HT1080 (cell line): ENCODE measurements around the gene TSPAN9. TPM values are rescaled to one million over a fixed set of nuclear protein-coding genes. Genes with fewer than 3 reads are reported as not detected.
A peak's percentile ranks its signal among the peaks of the same experiment; 100 is the strongest.

Source experiments
- DNase-seq: peaks from one replicate; pipeline ENCODE4 v3.0.0-alpha.2; 2015; ENCODE audit warnings: low read depth
- total RNA-seq: library from RNA; depleted of rRNA; stranded (reverse); fragments of >200 nt; shearing (Covaris generic); gene quantifications from 2 replicates; pipeline ENCODE4 v1.2.3, GENCODE V29; 2014

TSPAN9 gene
- total RNA-seq, 1 experiment from 2014 or later = 18.5 TPM

DNA sequence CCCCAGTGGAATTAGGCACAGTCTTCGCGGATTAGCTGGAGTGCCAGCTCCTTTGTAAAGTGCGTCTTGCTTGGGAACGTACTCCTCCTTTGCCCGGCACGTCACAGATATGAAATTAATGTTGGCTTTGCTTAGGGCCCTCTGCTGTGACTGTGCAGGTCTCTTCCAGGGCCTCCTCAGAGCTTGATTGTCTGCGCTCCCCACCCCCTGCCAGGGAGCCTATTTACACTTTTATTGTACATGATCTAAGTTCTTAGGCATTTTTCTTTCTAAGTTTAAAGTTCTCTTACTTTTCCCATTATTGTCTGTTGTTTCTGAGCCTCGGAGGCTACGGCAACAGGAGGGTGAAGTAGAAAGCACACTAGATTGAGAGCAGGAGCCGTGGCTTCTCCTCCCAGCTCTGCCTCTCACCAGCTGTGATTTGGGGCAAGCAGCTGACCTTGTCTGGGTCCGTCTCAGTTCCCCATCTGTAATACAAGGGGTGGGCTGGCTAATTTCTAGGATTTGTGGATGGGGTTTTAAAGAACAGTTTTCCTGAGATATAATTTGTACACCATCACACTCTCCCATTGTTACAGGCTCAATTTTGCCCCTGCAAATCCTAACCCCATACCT lies 81.8 kb downstream of the TSPAN9 start:
- no peak for DNase-seq

DNA sequence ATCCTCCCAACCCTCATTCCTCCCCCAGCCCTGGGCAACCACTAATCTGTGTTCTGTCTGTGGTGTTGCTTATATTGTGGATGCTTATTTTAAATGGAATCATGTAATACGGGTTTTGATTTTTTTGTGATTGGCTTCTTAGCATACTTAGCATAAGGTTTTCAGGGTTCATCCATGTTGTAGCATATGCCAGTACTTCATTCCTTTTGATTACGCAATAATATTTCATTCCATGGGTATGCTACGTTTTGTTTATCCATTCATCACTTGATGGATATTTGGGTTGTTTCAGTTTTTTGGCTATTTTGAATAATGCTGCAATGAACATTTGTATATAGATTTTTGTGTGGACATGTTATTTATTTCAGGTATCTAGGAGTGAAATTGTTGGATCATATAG lies 82.9 kb downstream of the TSPAN9 start:
- DNase-seq = no peak

GRCh38 chr12:3161861-3162260 lies 84.7 kb downstream of the TSPAN9 start:
- DNase-seq = peak; percentile 27

- DNase-seq = no peak
Measured at GRCh38 chr12:3164454-3165077, 87.4 kb downstream of the TSPAN9 start.

GRCh38 chr12:3165078-3165980 lies 88.2 kb downstream of the TSPAN9 start:
- no peak for DNase-seq

DNA sequence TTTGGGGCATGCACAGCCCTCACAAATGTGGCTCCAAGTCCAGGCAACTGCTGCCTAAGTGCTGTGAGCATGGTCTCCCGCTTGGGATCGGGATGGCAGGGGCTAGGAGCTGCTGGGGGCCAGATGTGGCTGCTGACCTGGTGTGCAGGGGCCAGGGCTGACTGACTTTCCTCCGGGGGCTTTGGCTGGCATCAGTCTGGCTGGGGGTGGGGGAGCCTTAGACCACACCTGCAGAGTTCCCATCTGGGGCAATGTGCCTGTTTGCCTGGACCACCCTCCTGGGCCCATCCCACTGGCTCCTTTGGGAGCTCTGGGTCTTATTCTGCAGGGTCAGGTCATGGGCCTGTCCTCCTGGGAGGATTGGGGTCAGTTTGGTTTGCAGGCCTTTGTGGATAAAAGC lies 90.5 kb downstream of the TSPAN9 start:
- DNase-seq = no peak

GRCh38 chr12:3168223-3169221 lies 91.3 kb downstream of the TSPAN9 start:
- DNase-seq = peak; percentile 96

- DNase-seq = peak; percentile 92
Measured at GRCh38 chr12:3170423-3171194, 93.4 kb downstream of the TSPAN9 start.

DNA sequence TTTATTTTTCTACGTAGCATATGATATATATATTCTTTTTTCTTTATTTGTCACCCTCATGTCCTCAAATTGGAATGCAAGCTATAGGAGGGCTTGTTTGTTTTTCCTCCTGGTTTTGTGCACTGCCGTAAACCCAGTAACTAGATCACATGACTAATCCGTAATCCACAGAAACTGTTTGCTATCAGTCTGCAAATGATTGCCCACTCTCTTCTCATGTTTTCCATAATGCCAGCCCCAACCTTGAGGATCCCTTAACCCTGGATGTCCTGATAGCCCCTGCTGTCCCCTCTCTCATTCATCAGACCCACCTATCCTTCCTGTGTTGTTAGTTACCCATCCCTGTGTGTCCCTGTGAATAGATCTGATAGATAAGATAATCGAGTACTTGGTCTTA lies 94.0 kb downstream of the TSPAN9 start:
- DNase-seq = no peak

DNA sequence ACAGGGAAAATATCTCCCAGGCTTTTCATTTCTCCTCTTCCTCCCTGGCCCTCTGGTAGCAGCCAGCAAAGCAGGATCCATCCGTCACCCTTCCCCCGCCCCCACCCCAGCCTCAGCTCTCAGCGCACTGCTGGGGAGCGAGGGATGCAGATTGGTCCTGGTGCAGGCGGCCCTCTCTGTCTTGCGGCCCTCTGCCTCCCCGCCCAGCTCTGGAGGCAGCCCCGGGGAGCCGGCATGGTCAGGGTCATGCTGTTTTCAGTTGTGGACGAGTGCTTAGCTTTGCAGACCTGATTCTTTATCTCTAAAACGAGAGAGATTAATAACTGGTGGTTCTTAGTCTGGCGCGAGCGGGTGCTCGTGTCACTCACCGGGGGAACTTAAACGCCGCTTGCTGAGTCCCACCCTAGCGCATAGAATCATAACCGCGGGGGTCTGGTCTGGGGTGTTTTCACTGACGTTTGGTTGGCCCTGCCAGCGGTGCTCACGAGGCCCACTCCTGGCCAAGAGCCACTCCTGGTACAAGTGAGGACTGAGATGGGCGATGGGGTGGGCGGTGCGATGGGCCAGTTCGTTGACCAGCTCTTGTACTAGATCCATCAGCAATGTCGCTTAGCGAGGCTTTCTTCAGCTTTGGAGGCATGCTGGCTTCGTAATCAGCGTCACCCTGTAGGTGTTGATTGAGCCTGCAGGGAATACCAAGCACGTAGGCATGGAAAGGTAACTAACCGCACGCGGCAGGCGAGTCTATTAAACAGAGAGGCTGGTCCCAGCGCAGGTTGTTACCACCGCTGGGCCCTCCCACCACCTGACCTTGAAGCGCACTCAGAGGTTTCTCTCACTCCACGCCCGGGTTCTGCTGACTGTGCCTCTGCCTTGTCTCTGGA lies 95.2 kb downstream of the TSPAN9 start:
- no peak for DNase-seq

GRCh38 chr12:3173008-3173553 lies 95.9 kb downstream of the TSPAN9 start:
- DNase-seq = no peak

- DNase-seq = no peak
Measured at GRCh38 chr12:3173912-3174311, 96.7 kb downstream of the TSPAN9 start.

DNA sequence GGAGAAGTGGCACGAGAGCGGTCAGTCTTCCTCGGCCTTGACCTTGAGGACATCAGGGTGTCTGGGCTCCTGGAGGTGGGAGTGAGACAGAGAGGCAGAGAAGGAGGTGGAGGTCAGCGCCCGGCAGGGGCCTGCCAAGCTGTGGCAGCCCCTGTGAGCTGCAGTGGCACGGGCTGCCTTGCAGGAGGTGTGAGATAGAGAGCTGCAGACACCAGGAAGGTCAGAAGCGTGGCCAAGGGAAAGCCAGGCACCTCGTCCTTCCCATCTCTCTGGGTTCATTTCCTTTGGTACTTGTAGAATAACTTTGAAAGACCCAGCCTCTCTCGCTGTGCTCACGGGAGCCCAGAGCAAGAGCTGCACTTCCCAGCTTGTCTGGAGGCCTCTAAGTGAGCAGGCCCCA lies 98.1 kb downstream of the TSPAN9 start:
- no peak for DNase-seq

DNA sequence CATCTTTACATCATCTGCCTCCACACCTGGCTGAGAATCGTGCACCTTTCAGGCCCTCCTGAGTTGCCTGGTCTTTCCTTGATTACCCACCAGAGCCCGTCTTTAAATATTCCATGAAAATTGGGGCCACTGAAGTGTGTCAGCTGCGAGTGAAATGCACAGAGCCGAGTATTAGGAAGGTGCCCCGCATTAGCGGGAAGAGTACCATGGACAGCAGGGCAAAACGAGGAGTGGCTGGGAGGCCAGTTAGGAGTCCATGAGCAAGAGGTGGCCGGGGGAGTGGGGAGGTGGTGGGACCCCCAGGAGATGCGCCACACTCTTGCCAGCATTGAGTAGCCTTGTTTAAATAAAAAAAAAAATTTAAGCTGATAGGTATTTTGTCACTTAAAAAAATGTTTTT lies 99.6 kb downstream of the TSPAN9 start:
- DNase-seq = no peak

- DNase-seq = no peak
Measured at GRCh38 chr12:3177778-3178425, 100.7 kb downstream of the TSPAN9 start.

GRCh38 chr12:3178671-3179313 lies 101.6 kb downstream of the TSPAN9 start:
- DNase-seq = no peak

DNA sequence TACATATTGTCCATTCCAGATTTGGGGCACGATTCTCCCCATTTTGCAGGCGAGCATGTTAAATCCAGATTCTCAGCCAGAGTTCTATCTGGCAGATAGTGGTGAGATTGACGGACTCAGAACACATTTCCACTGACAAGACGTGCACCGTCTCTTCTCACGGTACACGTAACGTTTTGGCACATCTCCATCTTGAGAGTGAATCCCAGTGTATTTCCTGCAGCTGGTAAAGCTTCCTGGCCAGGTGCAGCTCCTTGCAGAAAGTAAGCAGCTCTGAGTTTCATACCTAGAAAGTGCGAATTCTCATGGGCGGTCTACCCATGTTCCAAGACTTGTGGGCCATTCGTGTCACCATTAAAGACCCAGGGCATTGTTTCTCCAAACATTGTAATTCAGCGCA lies 102.6 kb downstream of the TSPAN9 start:
- DNase-seq = no peak

- no peak for DNase-seq
Measured at GRCh38 chr12:3182426-3182825, 105.2 kb downstream of the TSPAN9 start.
